GM23248 (cell line): ENCODE data around the gene C11orf68.

Experiments used
- EZH2 ChIP-seq: fragments of 200-600 bp; sonication (generic); IDR thresholded peaks from 2 replicates; pipeline ENCODE4 v1.6.1; 2018; ENCODE audit warnings: antibody characterized with exemption, mild to moderate bottlenecking; ENCODE audit not compliant: insufficient read depth, poor library complexity, severe bottlenecking
- EZH2phosphoT487 ChIP-seq: fragments of 200-600 bp; sonication (generic); IDR thresholded peaks from 2 replicates; pipeline ENCODE4 v1.6.1; 2018; ENCODE audit warnings: antibody characterized with exemption, moderate library complexity, mild to moderate bottlenecking, low read depth; ENCODE audit not compliant: insufficient read depth

GRCh38 chr11:65946655-65947054 is 27.8 kb upstream of the C11orf68 start:
- TF ChIP-seq EZH2 = no peak
- no peak for TF ChIP-seq EZH2phosphoT487
